IPS DF 19.7 (cell line): ENCODE results near the gene CABP7.

Experiments used
- DNase-seq: peaks from one replicate; pipeline ENCODE4 v3.0.0-alpha.2; 2013; ENCODE audit warnings: low read depth, low spot score

CABP7 gene

GRCh38 chr22:29719899-29720645, at the start of gene CABP7:
Gene CABP7 (plus strand): TSS chr22:29720003. CDS start chr22:29720425, 422 bp downstream.
- DNase-seq: no peak

GRCh38 chr22:29670626-29671025, 49.2 kb upstream of the CABP7 start:
- no peak for DNase-seq

- no peak for DNase-seq
These were observed 46.3 kb upstream of the CABP7 start for GRCh38 chr22:29673361-29674066.

- DNase-seq: no peak
These were observed 45.7 kb upstream of the CABP7 start for GRCh38 chr22:29674121-29674520.

GRCh38 chr22:29679316-29679715, 40.5 kb upstream of the CABP7 start:
- DNase-seq: no peak

GRCh38 chr22:29683536-29683935, 36.3 kb upstream of the CABP7 start:
- no peak for DNase-seq

- DNase-seq: no peak
These were observed 35.6 kb upstream of the CABP7 start for GRCh38 chr22:29684244-29684643.

- no peak for DNase-seq
These were observed 30.5 kb upstream of the CABP7 start for GRCh38 chr22:29689206-29689879.

- DNase-seq: peak; percentile 54
These were observed 30.0 kb upstream of the CABP7 start for GRCh38 chr22:29689880-29690213.

- no peak for DNase-seq
These were observed 29.3 kb upstream of the CABP7 start for GRCh38 chr22:29690476-29690875.

GRCh38 chr22:29691636-29692326, 28.0 kb upstream of the CABP7 start:
- DNase-seq: no peak

- DNase-seq: no peak
These were observed 27.5 kb upstream of the CABP7 start for GRCh38 chr22:29692327-29692640.

- no peak for DNase-seq
These were observed 26.6 kb upstream of the CABP7 start for GRCh38 chr22:29693161-29693560.

GRCh38 chr22:29693671-29694070, 26.1 kb upstream of the CABP7 start:
- no peak for DNase-seq

GRCh38 chr22:29695129-29695926, 24.5 kb upstream of the CABP7 start:
- no peak for DNase-seq

GRCh38 chr22:29697853-29698598, 21.8 kb upstream of the CABP7 start:
- no peak for DNase-seq

GRCh38 chr22:29700206-29700899, 19.4 kb upstream of the CABP7 start:
- DNase-seq: no peak

- no peak for DNase-seq
These were observed 19.0 kb upstream of the CABP7 start for GRCh38 chr22:29700900-29701154.

GRCh38 chr22:29701155-29701999, 18.4 kb upstream of the CABP7 start:
- DNase-seq: no peak
